Thoracic aorta (tissue), 2 donors: ENCODE measurements around the gene ARHGEF17. TPM values are rescaled to one million over a fixed set of nuclear protein-coding genes. Genes with fewer than 3 reads are reported as not detected.

Experiments used
- ATAC-seq: fragments of 150-250 bp; one replicate; pipeline ENCODE4 v1.8.0; 2017; ENCODE audit warnings: low read depth; ENCODE audit not compliant: insufficient number of reproducible peaks, low FRiP score
- DNase-seq: peaks from one replicate; pipeline ENCODE4 v3.0.0-alpha.2; 2020; ENCODE audit warnings: low spot score
- H3K27ac ChIP-seq, 2 donors: fragments of 200-600 bp; sonication (generic); 1 replicate in 1 of 2; 2 replicates in 1 of 2; pipeline ENCODE4 v1.5.1; 2016; ENCODE audit warnings: mild to moderate bottlenecking in 2 of 2, moderate library complexity in 2 of 2
- H3K27me3 ChIP-seq: fragments of 200-600 bp; sonication (generic); replicated peaks from 2 replicates; pipeline ENCODE4 v1.6.0; 2016; ENCODE audit warnings: mild to moderate bottlenecking; ENCODE audit not compliant: insufficient read depth
- H3K36me3 ChIP-seq: fragments of 200-600 bp; sonication (generic); one replicate; pipeline ENCODE4 v1.5.1; 2016
- H3K4me1 ChIP-seq, 2 donors: fragments of 200-600 bp; sonication (generic); 1 replicate in 1 of 2; 2 replicates in 1 of 2; pipeline versions ENCODE4 v1.5.1 to v1.6.0; 2016; ENCODE audit warnings: low read depth in 2 of 2, mild to moderate bottlenecking in 1 of 2; ENCODE audit not compliant: control insufficient read depth in 1 of 2
- H3K4me3 ChIP-seq: fragments of 200-600 bp; sonication (generic); 2 replicates; pipeline ENCODE4 v1.5.1; 2016; ENCODE audit warnings: mild to moderate bottlenecking
- H3K9me3 ChIP-seq: fragments of 200-600 bp; sonication (generic); 2 replicates; pipeline ENCODE4 v1.5.1; 2016
- total RNA-seq, 2 donors: library from RNA; depleted of rRNA; stranded (reverse); fragments of >200 nt; gene quantifications; one replicate each; pipeline versions ENCODE4 v1.1.0 to v1.2.3, GENCODE V29; 2016
- TF ChIP-seq, protein P1 (sequence below): fragments of 200-600 bp; sonication (generic); IDR thresholded peaks from one replicate; pipeline ENCODE4 v1.5.1; 2019; ENCODE audit warnings: antibody characterized with exemption

ARHGEF17 gene
- total RNA-seq, 2 donors from 2014 or later = 244 to 308 TPM

DNA sequence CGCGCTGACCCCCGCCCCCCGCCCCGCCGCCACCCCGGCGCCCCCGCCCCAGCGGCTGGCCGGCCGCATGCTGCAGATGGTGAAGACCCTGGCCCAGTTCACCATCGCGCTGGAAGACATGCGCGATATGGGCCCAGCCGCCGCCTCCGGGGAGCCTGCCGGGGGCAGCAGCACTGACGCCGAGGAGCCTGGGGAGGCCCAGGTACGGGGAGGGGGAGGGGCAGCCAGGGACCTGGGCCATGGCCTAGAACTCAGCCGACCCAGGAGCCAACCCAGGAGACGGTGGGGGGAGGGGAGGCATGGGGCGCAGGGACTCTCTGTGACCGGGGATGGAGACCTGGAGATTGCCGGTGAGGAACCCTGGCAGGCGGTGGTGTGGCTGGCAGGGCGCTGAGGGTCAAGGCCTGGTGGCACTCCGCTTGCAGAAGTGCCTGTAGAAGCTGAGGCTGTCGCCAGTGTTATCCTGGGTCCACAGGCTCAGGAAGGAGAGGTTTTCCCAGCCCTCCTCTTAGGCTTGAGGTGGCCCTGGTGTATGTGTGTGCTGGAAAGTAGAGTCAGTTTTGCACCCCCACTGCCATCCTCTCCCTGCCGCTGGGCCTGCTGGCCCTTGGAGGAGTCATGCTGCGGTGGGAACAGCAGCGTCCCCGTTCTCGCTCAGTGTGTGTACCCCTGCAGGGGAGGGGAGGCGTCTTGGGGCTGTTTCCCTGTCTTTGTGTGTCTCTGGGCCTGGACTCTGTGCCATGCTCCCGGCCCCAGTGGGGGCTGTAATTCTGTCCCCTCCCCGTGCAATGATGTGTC is 35.2 kb downstream of the ARHGEF17 start:
- H3K27me3 ChIP-seq = no peaks in the 10 kb centered on the region
- DNase-seq (no peak), ATAC-seq (no peak)
- H3K27ac ChIP-seq = peak overlapping the region; percentile 64 to 65
- H3K4me1 ChIP-seq = peaks cover 23 to 84% of the 10 kb centered on the region in 2 donors
- TF ChIP-seq, protein P1, sequence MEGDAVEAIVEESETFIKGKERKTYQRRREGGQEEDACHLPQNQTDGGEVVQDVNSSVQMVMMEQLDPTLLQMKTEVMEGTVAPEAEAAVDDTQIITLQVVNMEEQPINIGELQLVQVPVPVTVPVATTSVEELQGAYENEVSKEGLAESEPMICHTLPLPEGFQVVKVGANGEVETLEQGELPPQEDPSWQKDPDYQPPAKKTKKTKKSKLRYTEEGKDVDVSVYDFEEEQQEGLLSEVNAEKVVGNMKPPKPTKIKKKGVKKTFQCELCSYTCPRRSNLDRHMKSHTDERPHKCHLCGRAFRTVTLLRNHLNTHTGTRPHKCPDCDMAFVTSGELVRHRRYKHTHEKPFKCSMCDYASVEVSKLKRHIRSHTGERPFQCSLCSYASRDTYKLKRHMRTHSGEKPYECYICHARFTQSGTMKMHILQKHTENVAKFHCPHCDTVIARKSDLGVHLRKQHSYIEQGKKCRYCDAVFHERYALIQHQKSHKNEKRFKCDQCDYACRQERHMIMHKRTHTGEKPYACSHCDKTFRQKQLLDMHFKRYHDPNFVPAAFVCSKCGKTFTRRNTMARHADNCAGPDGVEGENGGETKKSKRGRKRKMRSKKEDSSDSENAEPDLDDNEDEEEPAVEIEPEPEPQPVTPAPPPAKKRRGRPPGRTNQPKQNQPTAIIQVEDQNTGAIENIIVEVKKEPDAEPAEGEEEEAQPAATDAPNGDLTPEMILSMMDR = no peak
- H3K4me3 ChIP-seq = peak overlapping the region; percentile 54
- H3K9me3 ChIP-seq = no peaks in the 10 kb centered on the region
- H3K36me3 ChIP-seq = peaks cover 12% of the 10 kb centered on the region

DNA sequence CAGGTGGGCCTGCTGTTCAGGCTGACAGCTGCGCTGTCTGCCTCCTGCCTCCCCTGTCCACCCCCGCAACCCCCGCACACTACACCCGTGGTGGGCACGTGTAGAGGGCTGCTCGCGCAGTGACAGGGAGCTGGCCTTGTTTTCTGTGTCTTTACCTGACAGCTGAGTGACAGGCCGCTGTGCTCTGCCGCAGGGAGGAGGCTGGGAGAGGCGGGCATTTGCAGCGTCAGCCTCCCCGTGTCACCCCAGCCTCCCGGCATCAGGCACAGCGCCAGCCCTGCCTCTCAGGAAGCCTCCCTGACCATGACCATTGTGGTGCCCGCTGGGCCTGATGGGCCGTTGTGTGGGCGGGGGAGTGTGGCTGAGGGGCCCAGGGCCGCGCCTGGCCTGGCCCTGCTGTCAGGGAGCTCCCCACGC is 36.1 kb downstream of the ARHGEF17 start:
- DNase-seq = peak; percentile 29
- H3K27me3 ChIP-seq = no peaks in the 10 kb centered on the region
- H3K36me3 ChIP-seq = peaks cover 14% of the 10 kb centered on the region
- no peak for ATAC-seq
- H3K4me1 ChIP-seq = peaks cover 23 to 75% of the 10 kb centered on the region in 2 donors
- H3K27ac ChIP-seq = peak overlapping the region; percentile 60 to 65
- H3K9me3 ChIP-seq = no peaks in the 10 kb centered on the region
- TF ChIP-seq, protein P1 = no peak
- H3K4me3 ChIP-seq = peak overlapping the region; percentile 54

DNA sequence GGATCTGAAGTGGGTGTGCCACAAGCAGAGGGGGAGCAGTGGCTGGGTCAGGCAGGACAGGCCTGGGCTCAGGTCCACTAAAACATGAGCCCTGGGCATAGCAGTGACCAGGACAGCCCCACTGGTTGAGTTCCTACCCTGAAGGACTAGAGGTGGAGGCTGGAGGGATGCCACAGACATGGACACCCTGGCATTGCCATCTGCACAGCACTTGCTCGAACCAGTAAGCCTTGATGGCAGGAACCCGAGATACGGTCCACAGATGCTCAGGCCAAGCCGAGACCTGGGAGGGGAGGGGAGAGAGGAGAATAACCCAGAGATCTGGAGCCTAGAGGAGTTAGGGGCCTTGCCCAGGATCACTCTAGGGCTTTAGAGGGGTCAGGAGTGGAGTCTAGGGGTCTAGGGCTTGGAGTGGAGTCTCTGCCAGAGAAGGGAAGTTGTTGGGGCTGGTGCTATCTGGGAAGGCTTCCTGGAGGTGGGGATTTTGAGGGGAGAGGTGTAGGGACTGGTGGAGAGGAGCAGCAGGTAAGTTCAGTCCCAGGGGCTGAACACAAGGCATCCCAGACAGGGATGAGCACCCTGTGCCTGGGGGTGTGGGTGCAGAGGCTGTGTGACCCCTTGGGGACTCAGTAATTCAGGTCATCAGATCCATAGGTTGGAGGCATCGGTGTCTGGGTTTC is 37.5 kb downstream of the ARHGEF17 start:
- peaks cover 14% of the 10 kb centered on the region for H3K36me3 ChIP-seq
- no peak overlapping the region for H3K4me3 ChIP-seq
- no peaks in the 10 kb centered on the region for H3K27me3 ChIP-seq
- peaks cover 23 to 70% of the 10 kb centered on the region in 2 donors for H3K4me1 ChIP-seq
- TF ChIP-seq, protein P1 = no peak
- DNase-seq = no peak
- peak overlapping the region; percentile 60 to 65 for H3K27ac ChIP-seq
- H3K9me3 ChIP-seq = no peaks in the 10 kb centered on the region
- no peak for ATAC-seq

DNA sequence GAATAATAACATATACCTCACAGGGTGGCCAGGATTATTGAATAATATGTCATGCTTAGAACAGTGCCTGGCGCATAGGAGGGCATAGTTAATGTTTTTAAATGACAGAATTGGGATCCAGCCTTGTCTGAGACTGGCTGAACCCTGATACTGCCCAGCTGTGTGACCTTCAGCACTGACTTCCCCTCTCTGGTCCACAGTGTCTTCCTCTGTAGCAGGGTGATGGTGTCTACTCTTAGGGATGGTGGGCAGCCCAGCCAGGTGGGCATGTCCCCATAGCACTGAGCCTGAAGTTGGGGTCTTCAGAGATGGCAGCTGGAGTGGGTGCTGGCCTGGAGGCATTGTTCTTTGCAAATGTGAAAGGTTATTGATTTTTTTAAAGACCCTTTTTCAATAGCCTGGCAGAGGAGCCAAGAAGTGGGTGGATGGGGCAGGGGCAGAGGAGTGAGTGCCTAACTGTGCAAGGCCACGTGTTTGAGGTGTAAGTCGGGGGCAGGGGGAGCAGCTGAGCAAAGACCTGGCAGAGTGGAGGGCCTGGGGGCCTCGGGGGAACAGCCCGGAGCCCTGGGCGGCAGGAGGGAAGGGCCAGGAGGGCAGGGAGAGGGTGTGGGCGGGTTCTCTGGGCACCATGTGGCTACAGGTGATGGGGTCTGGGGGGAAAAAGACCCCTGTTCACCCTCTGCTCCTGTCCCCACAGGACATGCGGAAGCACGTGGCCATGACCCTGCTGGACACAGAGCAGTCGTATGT is 38.3 kb downstream of the ARHGEF17 start:
- ATAC-seq (no peak), DNase-seq (no peak)
- Histone ChIP-seq H3K27ac (peak overlapping the region; percentile 14 to 27), H3K36me3 (peaks cover 14% of the 10 kb centered on the region), H3K4me3 (no peak overlapping the region), H3K27me3 (no peaks in the 10 kb centered on the region), H3K9me3 (no peaks in the 10 kb centered on the region), H3K4me1 (peaks cover 24 to 70% of the 10 kb centered on the region in 2 donors)
- TF ChIP-seq, protein P1 = no peak

DNA sequence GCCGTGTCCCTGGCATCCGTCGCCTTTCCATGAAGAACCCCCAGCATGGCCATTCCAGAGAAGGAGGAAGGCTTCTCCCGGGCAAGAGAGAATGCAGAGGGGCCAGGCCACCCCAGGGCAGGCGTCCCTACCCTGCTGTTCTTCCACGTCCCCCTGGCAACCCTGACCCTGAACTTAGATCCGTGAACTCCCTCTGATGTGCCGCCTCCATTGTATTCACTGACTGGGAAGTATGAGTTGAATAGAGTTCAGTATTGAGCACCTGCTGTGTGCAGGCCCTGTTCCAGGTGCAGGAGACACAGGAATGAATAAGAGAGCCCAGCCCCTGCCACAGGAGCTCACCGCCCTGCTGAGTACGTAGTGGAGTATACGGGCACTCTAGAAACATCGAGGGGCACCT is 39.0 kb downstream of the ARHGEF17 start:
- no peak for DNase-seq
- H3K9me3 ChIP-seq = no peaks in the 10 kb centered on the region
- H3K36me3 ChIP-seq = peaks cover 17% of the 10 kb centered on the region
- TF ChIP-seq, protein P1 = no peak
- peaks cover 25 to 68% of the 10 kb centered on the region in 2 donors for H3K4me1 ChIP-seq
- H3K27ac ChIP-seq = no peak overlapping the region
- no peaks in the 10 kb centered on the region for H3K27me3 ChIP-seq
- no peak overlapping the region for H3K4me3 ChIP-seq
- no peak for ATAC-seq
